Skin of body (tissue), 2 donors: Measurements from ENCODE around the gene NUP62. TPM values are rescaled to one million over a fixed set of nuclear protein-coding genes. Genes with fewer than 3 reads are reported as not detected.
A peak's percentile ranks its signal among the peaks of the same experiment; 100 is the strongest.
"Not testable (repeated sequence)": the region's sequence is repeated elsewhere in the genome, so short reads cannot be mapped to it uniquely, and the experiment has no call there.

Source experiments
- DNase-seq: peaks from one replicate; lab custom pipeline; 2025; lab: John Stamatoyannopoulos, UW
- total RNA-seq: library from RNA; depleted of rRNA; stranded (reverse); fragments of >200 nt; gene quantifications from one replicate; pipeline ENCODE4 v1.2.3, GENCODE V29; 2014

The NUP62 gene
- total RNA-seq, result 19.0 TPM

GRCh38 chr19:49929121-49929610, at the start of gene NUP62, which contains the start of gene ATF5:
TSS of gene NUP62 (minus strand) at chr19:49929504. CDS start at chr19:49909807, 19,697 bp downstream.
TSS of gene ATF5 (plus strand) at chr19:49929205. CDS start at chr19:49930851, 1,646 bp downstream.
- DNase-seq, result peak; percentile 91

GRCh38 chr19:49978324-49978723, 49.0 kb upstream of the NUP62 start:
- no peak for DNase-seq

- DNase-seq, result no peak
Measured at GRCh38 chr19:49977881-49978280, 48.6 kb upstream of the NUP62 start.

GRCh38 chr19:49977076-49977475, 47.8 kb upstream of the NUP62 start:
- no peak for DNase-seq

GRCh38 chr19:49976496-49976895, 47.2 kb upstream of the NUP62 start:
- DNase-seq, result no peak

- no peak for DNase-seq
Measured at GRCh38 chr19:49975051-49975450, 45.7 kb upstream of the NUP62 start.

- no peak for DNase-seq
Measured at GRCh38 chr19:49973987-49974386, 44.7 kb upstream of the NUP62 start.

- DNase-seq, result no peak
Measured at GRCh38 chr19:49972841-49973240, 43.5 kb upstream of the NUP62 start.

- DNase-seq, result no peak
Measured at GRCh38 chr19:49971991-49972411, 42.7 kb upstream of the NUP62 start.

GRCh38 chr19:49969355-49969754, 40.1 kb upstream of the NUP62 start:
- DNase-seq, result not testable (repeated sequence)

GRCh38 chr19:49968279-49968922, 39.1 kb upstream of the NUP62 start:
- no peak for DNase-seq

GRCh38 chr19:49960980-49961379, 31.7 kb upstream of the NUP62 start, which contains the start of gene SIGLEC11:
TSS of gene SIGLEC11 (minus strand) at chr19:49961172. CDS start at chr19:49961081, 91 bp downstream.
- DNase-seq, result not testable (repeated sequence)

GRCh38 chr19:49959892-49960291, 30.6 kb upstream of the NUP62 start:
- not testable (repeated sequence) for DNase-seq

- not testable (repeated sequence) for DNase-seq
Measured at GRCh38 chr19:49958596-49958995, 29.3 kb upstream of the NUP62 start.

- DNase-seq, result not testable (repeated sequence)
Measured at GRCh38 chr19:49958144-49958543, 28.8 kb upstream of the NUP62 start.

GRCh38 chr19:49957262-49957915, 28.1 kb upstream of the NUP62 start:
- DNase-seq, result no peak

GRCh38 chr19:49956115-49956495, 26.8 kb upstream of the NUP62 start:
- no peak for DNase-seq

GRCh38 chr19:49954933-49955332, 25.6 kb upstream of the NUP62 start:
- no peak for DNase-seq

- DNase-seq, result peak; percentile 22
Measured at GRCh38 chr19:49954092-49954829, 25.0 kb upstream of the NUP62 start.

GRCh38 chr19:49953416-49953815, 24.1 kb upstream of the NUP62 start:
- no peak for DNase-seq

- no peak for DNase-seq
Measured at GRCh38 chr19:49952906-49953305, 23.6 kb upstream of the NUP62 start.

- no peak for DNase-seq
Measured at GRCh38 chr19:49952479-49952836, 23.2 kb upstream of the NUP62 start.
